ENCODE measurements around the gene KCNC1. TPM values are rescaled to one million over a fixed set of nuclear protein-coding genes. Genes with fewer than 3 reads are reported as not detected.

The KCNC1 gene
- total and polyA plus RNA-seq, 9 of the 15 experiments (the other 6 are each of a cell fraction or from before 2014, with no cell fraction given) = 0.05 to 0.08 TPM; not detected in 7

- no peak overlapping the region for H3K4me3 ChIP-seq
- no peaks in the 10 kb centered on the region for H3K9me1 ChIP-seq (ENCODE audit: control insufficient read depth, insufficient read depth, low read length)
- no peaks in the 10 kb centered on the region; the same call in 1 of the 2 replicates for H4K20me1 ChIP-seq (replicated peaks; ENCODE audit: control insufficient read depth, insufficient read depth, low read length)
- WGBS (ENCODE audit: insufficient coverage, low coverage, missing lambda C conversion rate) = 39% methylated on average over 4 of the region's 5 CpGs
- no TSS peak for BruUV-seq (replicated peaks)
- in situ Hi-C loops (cut with MboI) (no loop called here), intact Hi-C loops (cut with micrococcal nuclease) (no loop called here)
- FAIRE-seq (no peak), ATAC-seq (no peak), DNase-seq (ENCODE audit: extremely low read depth in 1 of 4, low spot score in 3 of 4) (no peak)
- no peak overlapping the region for H2AFZ ChIP-seq (ENCODE audit: low read depth, low read length)
- no peaks in the 10 kb centered on the region for H3K27me3 ChIP-seq (ENCODE audit: control insufficient read depth in 2 of 2, insufficient read depth in 2 of 2, low read length in 2 of 2)
- H3K79me2 ChIP-seq (ENCODE audit: control insufficient read depth, insufficient read depth, low read length) = no peaks in the 10 kb centered on the region
- ChIA-PET POLR2A (no interaction called here), CTCF (ENCODE audit: low intra/inter-chr PET ratio) (no interaction called here)
- no peak overlapping the region for H3K4me2 ChIP-seq (ENCODE audit: insufficient read depth, low read length)
- H3K27ac ChIP-seq (ENCODE audit: extremely low read depth, low read depth, low read length) = no peak overlapping the region
- no peaks in the 10 kb centered on the region for H3K9me3 ChIP-seq (replicated peaks; ENCODE audit: control insufficient read depth, insufficient read depth, low read depth, low read length)
- TF ChIP-seq ZNF551 (CRISPR knock-in tag; IDR thresholded peaks at IDR 0.05) (no peak), ZFX (CRISPR knock-in tag; IDR thresholded peaks at IDR 0.05) (no peak), SMAD4 (CRISPR knock-in tag; conservative IDR thresholded peaks at IDR 0.05) (no peak), WHSC1 (IDR thresholded peaks at IDR 0.05; ENCODE audit: low read length) (no peak), BHLHE40 (IDR thresholded peaks at IDR 0.05; ENCODE audit: low read length) (no peak), GATAD2A (IDR thresholded peaks at IDR 0.05) (no peak), ZHX1 (conservative IDR thresholded peaks at IDR 0.05; ENCODE audit: low read length) (no peak)
- no peaks in the 10 kb centered on the region for H3K4me1 ChIP-seq (replicated peaks in 1 of 2; ENCODE audit: control insufficient read depth in 2 of 2, insufficient read depth in 2 of 2, low read length in 2 of 2)
- H3K36me3 ChIP-seq (ENCODE audit: control insufficient read depth, insufficient read depth, low read length) = no peaks in the 10 kb centered on the region
- no peak overlapping the region for H3K9ac ChIP-seq (ENCODE audit: insufficient read depth in 1 of 2, low read depth in 2 of 2, low read length in 2 of 2)
Measured at GRCh38 chr11:17794981-17795380, 60.4 kb downstream of the KCNC1 start.

Data from K562 (cell line).